Measurements from ENCODE around the gene SH3PXD2A.
"Not testable (repeated sequence)": the region's sequence is repeated elsewhere in the genome, so short reads cannot be mapped to it uniquely, and the experiment has no call there.

SH3PXD2A gene

GRCh38 chr10:103849212-103849877 lies 6.0 kb downstream of the SH3PXD2A start:
- no peak for ATAC-seq

DNA sequence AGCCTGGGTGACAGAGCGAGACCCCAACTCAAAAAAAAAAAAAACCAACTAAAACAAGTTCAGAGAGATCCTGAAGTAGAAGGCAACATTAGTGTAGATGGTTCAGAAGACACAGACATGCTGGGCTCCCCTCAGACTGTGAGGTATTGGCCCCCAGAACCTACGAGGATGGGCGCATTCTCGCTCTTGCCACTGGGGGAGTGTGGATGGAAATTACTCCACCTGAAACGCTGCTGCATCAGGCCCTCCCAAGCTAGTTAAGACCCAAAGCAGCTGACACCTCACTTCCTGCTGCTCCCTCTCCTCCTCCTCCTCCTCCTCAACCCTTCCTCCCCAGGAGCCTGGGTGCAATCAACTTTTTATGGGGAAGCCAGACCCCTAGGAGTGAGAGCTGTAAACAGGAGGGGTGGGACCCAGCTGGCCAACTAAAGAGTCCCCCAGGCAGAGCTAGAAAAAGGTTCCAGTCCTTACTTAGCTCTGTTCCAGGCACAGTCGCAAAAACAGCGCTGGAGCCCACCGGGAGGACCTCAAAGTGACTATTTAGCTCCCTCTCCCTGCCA lies 7.4 kb downstream of the SH3PXD2A start:
- ATAC-seq, result peak in 1 of 2 donors; percentile 33

DNA sequence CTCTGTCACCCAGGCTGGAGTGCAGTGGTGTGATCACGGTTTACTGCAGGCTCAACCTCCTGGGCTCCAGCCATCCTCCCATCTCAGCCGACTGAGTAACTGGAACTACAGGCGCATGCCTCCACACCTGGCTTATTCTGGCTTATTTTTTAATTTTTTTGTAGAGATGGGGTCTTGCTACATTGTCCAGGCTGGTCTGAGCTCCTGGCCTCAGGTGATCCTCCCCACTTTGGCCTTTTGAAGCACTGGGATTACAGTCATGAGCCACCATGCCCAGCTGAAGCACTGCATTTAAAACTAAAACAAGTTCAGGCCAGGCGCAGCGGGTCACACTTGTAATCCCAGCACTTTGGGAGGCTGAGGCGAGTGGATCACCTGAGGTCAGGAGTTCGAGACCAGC lies 8.0 kb downstream of the SH3PXD2A start:
- no peak for ATAC-seq

DNA sequence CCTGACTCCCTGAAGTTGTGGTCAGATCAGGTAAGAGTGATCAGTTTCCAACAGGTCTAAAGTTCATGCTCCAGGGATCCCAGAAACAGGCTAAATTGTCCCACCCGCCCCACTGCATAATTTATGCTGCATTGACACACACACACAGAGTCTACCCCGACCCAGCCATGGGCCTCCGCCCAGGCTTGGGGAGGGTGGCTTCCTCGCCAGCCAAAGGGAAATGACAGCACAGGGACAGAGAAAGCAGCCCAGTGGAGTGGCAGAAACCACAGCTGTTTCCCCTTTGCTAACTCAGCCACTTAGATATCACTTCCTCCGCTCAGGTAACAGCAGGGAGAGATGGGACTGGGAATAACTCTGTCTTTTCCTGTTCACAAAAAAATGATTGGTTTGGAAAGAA lies 9.4 kb downstream of the SH3PXD2A start:
- ATAC-seq, result peak; percentile 69 to 74

DNA sequence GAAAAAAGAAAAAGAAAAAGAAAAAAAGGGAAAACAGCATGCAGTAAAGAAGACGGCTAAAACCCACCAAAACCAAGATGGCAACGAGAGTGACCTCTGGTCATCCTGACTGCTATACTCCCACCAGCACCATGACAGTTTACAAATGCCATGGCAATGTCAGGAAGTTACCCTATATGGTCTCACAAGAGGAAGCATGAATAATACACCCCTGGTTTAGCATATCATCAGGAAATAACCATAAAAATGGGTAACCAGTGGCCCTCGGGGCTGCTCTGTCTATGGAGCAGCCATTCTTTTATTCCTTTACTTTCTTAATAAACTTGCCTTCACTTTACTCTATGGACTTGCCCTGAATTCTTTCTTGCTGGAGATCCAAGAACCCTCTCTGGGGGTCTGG lies 10.0 kb downstream of the SH3PXD2A start:
- ATAC-seq, result not testable (repeated sequence)

GRCh38 chr10:103843854-103844570 lies 11.4 kb downstream of the SH3PXD2A start:
- no peak for ATAC-seq

DNA sequence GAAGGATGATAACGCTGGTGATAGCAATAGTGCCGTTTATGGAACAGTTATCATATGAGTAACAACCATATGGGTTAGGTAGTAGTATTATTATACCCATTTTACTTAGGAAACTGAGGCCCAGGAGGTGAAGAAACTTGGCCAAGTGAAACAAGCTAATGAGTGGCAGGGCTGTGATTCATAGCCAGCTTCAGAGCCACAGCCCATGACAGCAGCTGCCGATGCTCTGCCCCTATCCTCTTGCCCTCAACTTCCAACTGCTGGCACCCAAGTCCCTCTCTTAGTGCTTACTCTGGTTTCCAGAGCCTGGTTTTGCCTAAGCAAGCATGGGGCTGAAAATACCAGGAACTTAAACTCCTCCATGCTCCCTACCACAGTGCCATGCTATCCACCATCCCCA lies 12.3 kb downstream of the SH3PXD2A start:
- peak in 1 of 2 donors; percentile 43 for ATAC-seq

GRCh38 chr10:103842605-103843004 lies 12.8 kb downstream of the SH3PXD2A start:
- ATAC-seq, result no peak

DNA sequence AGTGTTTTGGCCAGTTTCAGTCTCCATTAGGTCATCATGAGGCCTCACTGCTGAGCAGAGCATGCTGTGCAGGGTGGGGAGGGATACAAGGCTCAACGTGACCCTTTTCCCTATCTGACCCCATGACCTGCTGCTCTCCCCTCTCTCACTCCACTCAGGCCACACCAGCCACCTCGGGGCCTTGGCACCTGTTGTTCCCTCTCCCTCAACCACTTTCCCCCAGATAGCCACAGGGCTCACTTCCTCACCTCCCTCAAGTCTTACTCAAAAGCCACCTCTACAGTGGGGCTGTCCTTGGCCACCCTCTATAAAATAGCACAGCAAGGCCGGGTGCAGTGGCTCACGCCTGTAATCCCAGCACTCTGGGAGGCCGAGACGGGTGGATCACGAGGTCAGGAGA lies 13.9 kb downstream of the SH3PXD2A start:
- ATAC-seq, result no peak

DNA sequence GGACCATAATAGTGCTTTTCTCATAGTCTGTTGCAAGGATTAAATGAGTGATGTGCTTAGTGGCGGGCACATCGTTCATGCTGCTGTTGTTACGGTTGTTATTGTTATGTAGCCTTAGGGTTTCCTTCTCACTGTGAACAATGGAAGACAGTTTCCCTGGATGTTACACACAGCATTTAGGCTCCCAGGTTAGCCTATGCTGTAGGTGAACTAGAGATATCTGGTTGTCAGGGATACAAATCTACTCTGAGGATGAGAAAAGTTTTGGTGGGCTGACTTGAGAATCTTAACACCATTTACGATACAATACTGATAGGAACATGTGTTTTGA lies 14.7 kb downstream of the SH3PXD2A start:
- ATAC-seq, result no peak

DNA sequence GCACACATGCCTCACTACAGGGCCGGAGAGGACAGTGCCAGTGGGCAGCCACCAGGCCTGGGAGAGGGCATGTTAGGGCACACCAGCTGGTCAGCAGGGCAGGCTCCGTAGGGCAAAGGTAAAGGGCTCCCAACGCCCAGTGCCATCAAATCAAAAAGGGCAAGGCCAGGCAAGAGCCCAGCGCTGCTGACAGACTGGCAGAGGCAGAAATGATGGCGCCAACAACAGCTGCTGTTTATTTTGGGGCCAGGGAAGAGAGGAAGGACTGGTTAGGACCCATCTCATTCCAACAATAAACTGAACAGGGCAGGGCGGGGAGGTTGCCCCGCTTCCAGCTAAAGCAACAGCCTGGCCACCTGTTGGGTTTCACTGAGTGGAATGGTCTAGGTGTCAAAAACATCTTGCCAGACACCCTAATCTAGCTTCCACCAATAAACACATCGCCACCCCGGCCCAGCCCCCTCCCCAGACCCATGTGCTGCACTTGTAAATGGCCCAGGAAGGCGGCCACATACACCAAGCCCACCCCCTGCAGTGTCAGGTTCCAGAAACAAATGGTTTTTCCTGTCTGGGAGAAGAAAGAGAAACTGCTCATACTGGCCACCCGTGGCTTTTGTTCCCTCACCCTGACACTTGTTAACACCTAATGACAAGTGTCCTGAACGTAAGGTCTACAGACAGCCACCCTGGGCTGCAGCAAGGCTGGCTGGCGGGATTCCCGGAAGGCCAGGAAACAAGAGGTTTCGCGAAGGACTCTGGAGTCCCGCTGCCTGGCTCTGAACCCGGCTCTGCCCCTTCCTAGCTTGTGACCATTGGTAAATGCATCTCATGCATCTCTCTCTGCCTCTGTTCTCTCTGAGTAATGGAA lies 15.3 kb downstream of the SH3PXD2A start:
- ATAC-seq, result no peak

DNA sequence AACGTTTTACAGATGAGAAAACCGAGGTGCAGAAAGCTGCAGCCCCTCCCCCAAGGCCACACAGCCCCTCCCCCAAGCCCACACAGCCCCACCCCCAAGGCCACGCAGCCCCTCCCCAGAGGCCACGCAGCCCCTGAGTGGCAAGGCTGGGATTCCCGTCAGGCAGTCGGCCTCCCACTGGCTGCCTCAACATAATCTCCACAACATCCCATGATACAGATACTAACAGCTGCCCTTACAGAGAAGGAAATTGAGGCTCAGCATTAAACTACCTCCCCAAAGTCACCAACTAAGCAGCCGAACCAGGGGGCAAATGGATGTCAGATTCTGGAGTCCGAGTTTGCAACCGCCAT lies 15.9 kb downstream of the SH3PXD2A start:
- ATAC-seq, result no peak

- no peak for ATAC-seq
These were observed 16.4 kb downstream of the SH3PXD2A start for GRCh38 chr10:103838862-103839518.

GRCh38 chr10:103838070-103838395 lies 17.3 kb downstream of the SH3PXD2A start:
- no peak for ATAC-seq

GRCh38 chr10:103837370-103838069 lies 17.9 kb downstream of the SH3PXD2A start:
- no peak for ATAC-seq

- ATAC-seq, result no peak
These were observed 18.5 kb downstream of the SH3PXD2A start for GRCh38 chr10:103836861-103837260.

GRCh38 chr10:103836273-103836672 lies 19.1 kb downstream of the SH3PXD2A start:
- no peak for ATAC-seq

DNA sequence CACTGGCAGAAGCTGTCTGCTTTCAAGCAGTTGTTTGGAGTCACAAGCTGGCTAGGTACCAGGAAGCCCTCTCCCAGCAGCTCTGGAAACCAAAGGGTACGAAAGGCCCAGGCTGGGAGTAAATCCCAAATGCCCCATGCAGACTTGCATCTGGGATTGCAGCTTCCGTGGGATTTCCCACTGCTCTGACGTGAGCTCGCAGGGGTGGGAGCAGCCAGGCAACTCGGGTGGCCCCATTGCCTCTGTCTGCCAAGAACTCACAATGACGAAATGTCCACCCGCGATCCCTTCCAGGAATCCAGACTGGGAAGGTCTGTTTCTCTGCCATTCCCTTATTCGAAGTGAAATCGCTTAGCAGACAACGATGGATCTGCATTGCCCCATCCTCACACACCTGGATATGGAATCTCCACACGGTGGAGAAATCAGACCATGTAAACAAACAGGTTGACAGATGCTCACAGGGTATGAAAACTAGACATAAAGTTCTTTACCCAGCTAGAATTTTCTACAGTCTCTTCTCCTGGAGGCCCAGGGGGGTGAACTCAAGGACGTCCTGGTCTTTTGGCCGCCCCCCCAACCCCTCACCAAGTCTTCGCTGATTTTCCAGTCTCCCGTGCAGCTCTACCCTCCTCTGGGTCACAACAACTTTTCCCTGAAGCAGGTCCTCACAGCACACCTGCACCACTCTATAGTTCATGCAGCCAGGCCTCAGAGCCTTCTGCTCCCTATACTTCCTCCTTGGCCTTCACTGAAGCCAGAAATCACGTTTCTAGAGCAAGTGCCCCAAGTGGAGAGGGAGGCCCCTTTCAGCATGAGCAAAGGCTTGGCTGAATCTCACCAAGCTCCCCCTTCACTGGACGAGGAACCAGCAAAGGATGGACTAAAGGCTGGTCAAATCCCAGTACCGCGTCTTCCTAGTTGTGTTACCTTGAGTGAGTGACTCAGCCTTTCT lies 20.0 kb downstream of the SH3PXD2A start:
- ATAC-seq, result no peak

DNA sequence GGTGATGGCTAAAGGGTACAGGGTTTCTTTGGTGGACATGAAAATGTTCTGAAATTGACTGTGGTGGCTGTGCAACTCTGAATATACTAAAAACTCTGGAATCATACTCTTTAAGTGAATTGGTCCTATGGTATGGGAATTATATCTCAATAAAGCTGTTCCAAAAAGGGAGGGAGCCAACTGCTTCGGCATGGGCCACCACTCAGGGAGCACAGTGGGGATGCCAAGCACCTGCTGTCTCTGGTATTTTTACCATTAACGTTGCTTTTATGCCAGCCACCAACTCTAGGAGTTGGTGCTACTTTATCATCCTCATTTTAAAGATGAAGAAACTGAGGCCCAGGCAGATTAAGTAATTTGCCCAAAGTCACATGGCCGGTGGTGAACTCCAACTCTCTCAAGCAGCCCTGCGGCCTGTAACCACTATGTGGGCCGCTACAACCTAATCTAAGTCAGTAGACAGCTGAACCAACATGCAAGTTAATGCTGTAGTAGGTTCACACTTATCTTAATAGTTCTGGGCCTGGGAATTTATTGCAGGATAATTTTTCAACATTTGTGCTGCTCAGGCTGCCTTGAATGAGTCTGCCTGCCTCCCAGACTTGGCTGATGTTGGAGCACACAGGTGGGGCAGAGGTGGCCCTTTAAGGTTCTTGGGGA lies 20.8 kb downstream of the SH3PXD2A start:
- no peak for ATAC-seq

DNA sequence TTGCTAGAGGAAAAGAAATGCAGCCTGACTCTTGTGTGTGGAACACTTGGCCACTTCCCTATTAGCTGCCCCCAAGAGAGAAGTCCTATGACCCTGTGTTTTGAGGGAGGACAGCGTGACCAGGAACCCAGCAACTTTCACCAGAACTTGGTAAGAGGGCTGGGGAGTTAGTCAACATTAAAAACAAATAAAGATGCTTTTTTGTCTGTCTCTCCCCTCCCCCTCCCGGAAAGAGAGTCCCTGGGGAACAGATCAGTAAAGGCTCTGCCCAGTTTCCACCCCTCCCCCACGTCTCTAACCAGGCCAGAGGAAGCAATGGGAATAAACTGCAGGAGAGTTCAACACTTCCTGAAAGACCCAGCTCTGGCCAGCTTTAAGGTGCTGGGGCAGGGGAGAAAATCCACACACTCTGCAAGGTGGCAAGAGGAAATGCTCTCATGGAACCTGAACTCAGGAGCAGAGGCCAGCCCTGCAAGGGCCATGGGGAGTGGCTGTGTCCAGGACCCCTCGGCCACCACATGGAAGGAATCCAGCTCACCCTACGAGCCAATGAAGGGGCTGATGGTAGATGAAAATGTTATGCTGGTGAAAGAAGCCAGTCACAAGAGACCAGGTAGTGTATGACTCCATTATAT lies 21.5 kb downstream of the SH3PXD2A start:
- no peak for ATAC-seq
